GM23338 (cell line): ENCODE measurements around the gene ADIG. TPM values are rescaled to one million over a fixed set of nuclear protein-coding genes. Genes with fewer than 3 reads are reported as not detected.

ENCODE experiments used
- ATAC-seq: fragments of 200-7000 bp; cut with Tn5 transposase; 3 replicates; pipeline ENCODE4 v1.9.1; 2020
- DNase-seq: peaks from one replicate; pipeline ENCODE4 v3.0.0-alpha.2; 2015; ENCODE audit warnings: low spot score
- H2AFZ ChIP-seq: fragments of 200-600 bp; sonication (generic); 2 replicates; pipeline ENCODE4 v1.8.0; 2016; ENCODE audit warnings: antibody characterized with exemption, mild to moderate bottlenecking, moderate library complexity
- H3F3A ChIP-seq: fragments of 200-600 bp; sonication (generic); replicated peaks from 2 replicates; pipeline ENCODE4 v1.8.0; 2017; ENCODE audit warnings: antibody characterized with exemption, mixed run types, low read depth
- H3K27ac ChIP-seq: fragments of 200-600 bp; sonication (generic); 2 replicates; pipeline ENCODE4 v1.6.1; 2016; ENCODE audit warnings: low read depth
- H3K27me3 ChIP-seq: fragments of 200-600 bp; sonication (generic); 2 replicates; pipeline ENCODE4 v1.8.0; 2016; ENCODE audit warnings: mild to moderate bottlenecking, mixed run types, moderate library complexity; ENCODE audit not compliant: insufficient read depth
- H3K36me3 ChIP-seq: fragments of 200-600 bp; sonication (generic); 2 replicates; pipeline ENCODE4 v1.8.0; 2016; ENCODE audit warnings: mild to moderate bottlenecking; ENCODE audit not compliant: insufficient read depth
- H3K4me1 ChIP-seq: fragments of 200-600 bp; sonication (generic); 2 replicates; pipeline ENCODE4 v1.8.0; 2016; ENCODE audit warnings: mild to moderate bottlenecking, moderate library complexity; ENCODE audit not compliant: insufficient read depth
- H3K4me2 ChIP-seq: fragments of 200-600 bp; sonication (generic); 2 replicates; pipeline ENCODE4 v1.7.1; 2017; ENCODE audit warnings: mixed run types
- H3K4me3 ChIP-seq: fragments of 200-600 bp; sonication (generic); 2 replicates; pipeline ENCODE4 v1.6.1; 2016; ENCODE audit warnings: mixed run types
- H3K79me2 ChIP-seq: fragments of 200-600 bp; sonication (generic); replicated peaks from 2 replicates; pipeline ENCODE4 v1.8.0; 2017; ENCODE audit warnings: mild to moderate bottlenecking; ENCODE audit not compliant: insufficient read depth
- H3K9me2 ChIP-seq: fragments of 200-600 bp; sonication (generic); 2 replicates; pipeline ENCODE4 v1.8.0; 2017; ENCODE audit not compliant: insufficient read depth
- H4K20me1 ChIP-seq: fragments of 200-600 bp; sonication (generic); replicated peaks from 2 replicates; pipeline ENCODE4 v1.8.0; 2017; ENCODE audit warnings: mild to moderate bottlenecking; ENCODE audit not compliant: insufficient read depth
- H3K27ac Mint-ChIP-seq: 2 replicates; pipeline ENCODE4 v1.8.0; 2020; ENCODE audit warnings: inconsistent platforms, mild to moderate bottlenecking, moderate library complexity, mixed read lengths
- H3K27me3 Mint-ChIP-seq: 3 replicates; pipeline ENCODE4 v1.8.0; 2022; ENCODE audit warnings: low read depth, mild to moderate bottlenecking, moderate library complexity, mixed read lengths, inconsistent platforms; ENCODE audit not compliant: insufficient read depth, poor library complexity
- H3K36me3 Mint-ChIP-seq: 3 replicates; pipeline ENCODE4 v1.8.0; 2021; ENCODE audit warnings: low read depth, mild to moderate bottlenecking, inconsistent platforms, moderate library complexity, mixed read lengths
- H3K4me1 Mint-ChIP-seq: 3 replicates; pipeline ENCODE4 v1.8.0; 2020; ENCODE audit warnings: mild to moderate bottlenecking, inconsistent platforms, mixed read lengths
- H3K4me3 Mint-ChIP-seq: 3 replicates; pipeline ENCODE4 v1.8.0; 2021; ENCODE audit warnings: moderate library complexity, mild to moderate bottlenecking, inconsistent platforms, mixed read lengths
- H3K9me3 Mint-ChIP-seq: 3 replicates; pipeline ENCODE4 v1.8.0; 2020; ENCODE audit warnings: moderate library complexity, mild to moderate bottlenecking, inconsistent platforms, mixed read lengths
- CREB1 ChIP-seq: fragments of 250-450 bp; sonication (Bioruptor Pico); IDR thresholded peaks from 2 replicates; pipeline ENCODE4 v1.5.0; 2020; ENCODE audit warnings: low read depth, mild to moderate bottlenecking, moderate library complexity
- EZH2 ChIP-seq: fragments of 200-600 bp; sonication (generic); IDR thresholded peaks from one replicate; pipeline ENCODE4 v1.8.0; 2017; ENCODE audit warnings: antibody characterized with exemption, mild to moderate bottlenecking, low read depth; ENCODE audit not compliant: unreplicated experiment
- EZH2phosphoT487 ChIP-seq: fragments of 200-600 bp; sonication (generic); IDR thresholded peaks from one replicate; pipeline ENCODE4 v1.8.1; 2018; ENCODE audit warnings: antibody characterized with exemption; ENCODE audit not compliant: unreplicated experiment
- JUNB ChIP-seq: IDR thresholded peaks from one replicate; pipeline ENCODE4 v1.6.1; 2016; ENCODE audit warnings: antibody characterized with exemption; ENCODE audit not compliant: unreplicated experiment
- NANOG ChIP-seq: IDR thresholded peaks from 2 replicates; pipeline ENCODE4 v1.6.1; 2016; ENCODE audit warnings: antibody characterized with exemption, borderline replicate concordance
- POLR2AphosphoS5 ChIP-seq: IDR thresholded peaks from 2 replicates; pipeline ENCODE4 v1.6.1; 2016; ENCODE audit warnings: antibody characterized with exemption, low read depth
- STAT1 ChIP-seq: IDR thresholded peaks from one replicate; pipeline ENCODE4 v1.6.1; 2016; ENCODE audit warnings: antibody characterized with exemption; ENCODE audit not compliant: unreplicated experiment
- ZNF114 ChIP-seq: fragments of 250-450 bp; sonication (Bioruptor Pico); IDR thresholded peaks from 2 replicates; pipeline ENCODE4 v1.5.0; 2020; ENCODE audit warnings: mild to moderate bottlenecking, moderate library complexity
- ZNF331 ChIP-seq: fragments of 250-450 bp; sonication (Bioruptor Pico); IDR thresholded peaks from 2 replicates; pipeline ENCODE4 v1.5.0; 2020; ENCODE audit warnings: low read depth, mild to moderate bottlenecking, moderate library complexity
- polyA plus RNA-seq: library from polyadenylated mRNA; unstranded; fragments of >200 nt; fragmentation: Nextera tagmentation; extraction: Ambion mirVana; gene quantifications from 2 replicates; pipeline ENCODE4 v1.2.1, GENCODE V29; 2016
- total RNA-seq: library from RNA; depleted of rRNA; stranded (reverse); fragments of >200 nt; shearing (Covaris generic); gene quantifications from 2 replicates; pipeline ENCODE4 v1.2.3, GENCODE V29; 2014
- TF ChIP-seq, protein P1 (sequence below): IDR thresholded peaks from one replicate; pipeline ENCODE4 v1.6.1; 2018; ENCODE audit warnings: antibody characterized with exemption; ENCODE audit not compliant: unreplicated experiment
- TF ChIP-seq, protein P2 (sequence below): fragments of 250-450 bp; sonication (Bioruptor Pico); IDR thresholded peaks from 2 replicates; pipeline ENCODE4 v1.5.0; 2020; ENCODE audit warnings: mild to moderate bottlenecking, moderate library complexity
- TF ChIP-seq, protein P3 (sequence below): IDR thresholded peaks from 2 replicates; pipeline ENCODE4 v1.6.1; 2016; ENCODE audit warnings: antibody characterized with exemption
- TF ChIP-seq, protein P4 (sequence below), 2 experiments: fragments of 200-600 bp in 1 of 2; sonication (generic) in 1 of 2; conservative IDR thresholded peaks; 2 replicates each; pipeline versions ENCODE4 v1.5.1 to v1.6.1; 2016 to 2017; ENCODE audit warnings: antibody characterized with exemption in 2 of 2, low read depth in 2 of 2, mild to moderate bottlenecking in 2 of 2, moderate library complexity in 1 of 2

ADIG gene
- total and polyA plus RNA-seq, 2 experiments from 2014 or later, result not detected

DNA sequence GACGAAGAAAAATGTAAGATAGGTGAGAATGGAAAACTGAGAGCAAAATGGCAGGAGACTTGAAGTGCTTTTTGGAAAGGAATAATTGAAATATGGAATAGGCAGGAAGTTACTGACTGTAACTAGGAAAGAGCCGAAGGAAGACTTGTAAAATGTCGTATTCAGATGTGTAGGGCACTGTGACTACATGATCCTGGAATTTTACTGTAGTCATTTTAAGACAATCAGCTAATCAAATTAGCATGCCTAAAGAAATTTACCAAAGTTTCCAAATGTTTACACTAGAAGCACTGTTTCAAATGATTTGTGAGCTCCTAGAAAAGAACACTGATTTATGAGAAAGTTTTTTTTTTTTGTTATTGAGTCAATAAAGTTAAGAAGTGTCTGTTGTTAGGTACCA lies 21.2 kb upstream of the ADIG start:
- ATAC-seq (no peak), DNase-seq (no peak)
- Histone ChIP-seq H3K4me3 (no peak overlapping the region), H4K20me1 (0 out of 2 replicates have a peak, but pooled peaks cover 5% of the 10 kb centered on the region), H3K27me3 (no peaks in the 10 kb centered on the region), H3K36me3 (peaks cover 1% of the 10 kb centered on the region; the same call in 1 of the 2 replicates), H3K9me2 (no peaks in the 10 kb centered on the region), H3K27ac (no peak overlapping the region; the same call in 1 of the 2 replicates), H3K79me2 (no peaks in the 10 kb centered on the region), H3K4me2 (no peak overlapping the region), H3F3A (no peaks in the 10 kb centered on the region), H2AFZ (no peak overlapping the region), H3K4me1 (no peaks in the 10 kb centered on the region)
- Mint-ChIP-seq H3K4me3 (no peak overlapping the region), H3K9me3 (no peaks in the 10 kb centered on the region), H3K36me3 (peaks cover 21% of the 10 kb centered on the region), H3K27me3 (no peaks in the 10 kb centered on the region), H3K27ac (peak overlapping the region; percentile 19; the same call in 1 of the 2 replicates), H3K4me1 (0 out of 3 replicates have a peak, but pooled peaks cover 4% of the 10 kb centered on the region)
- no peak for TF ChIP-seq JUNB
- TF ChIP-seq, protein P1, sequence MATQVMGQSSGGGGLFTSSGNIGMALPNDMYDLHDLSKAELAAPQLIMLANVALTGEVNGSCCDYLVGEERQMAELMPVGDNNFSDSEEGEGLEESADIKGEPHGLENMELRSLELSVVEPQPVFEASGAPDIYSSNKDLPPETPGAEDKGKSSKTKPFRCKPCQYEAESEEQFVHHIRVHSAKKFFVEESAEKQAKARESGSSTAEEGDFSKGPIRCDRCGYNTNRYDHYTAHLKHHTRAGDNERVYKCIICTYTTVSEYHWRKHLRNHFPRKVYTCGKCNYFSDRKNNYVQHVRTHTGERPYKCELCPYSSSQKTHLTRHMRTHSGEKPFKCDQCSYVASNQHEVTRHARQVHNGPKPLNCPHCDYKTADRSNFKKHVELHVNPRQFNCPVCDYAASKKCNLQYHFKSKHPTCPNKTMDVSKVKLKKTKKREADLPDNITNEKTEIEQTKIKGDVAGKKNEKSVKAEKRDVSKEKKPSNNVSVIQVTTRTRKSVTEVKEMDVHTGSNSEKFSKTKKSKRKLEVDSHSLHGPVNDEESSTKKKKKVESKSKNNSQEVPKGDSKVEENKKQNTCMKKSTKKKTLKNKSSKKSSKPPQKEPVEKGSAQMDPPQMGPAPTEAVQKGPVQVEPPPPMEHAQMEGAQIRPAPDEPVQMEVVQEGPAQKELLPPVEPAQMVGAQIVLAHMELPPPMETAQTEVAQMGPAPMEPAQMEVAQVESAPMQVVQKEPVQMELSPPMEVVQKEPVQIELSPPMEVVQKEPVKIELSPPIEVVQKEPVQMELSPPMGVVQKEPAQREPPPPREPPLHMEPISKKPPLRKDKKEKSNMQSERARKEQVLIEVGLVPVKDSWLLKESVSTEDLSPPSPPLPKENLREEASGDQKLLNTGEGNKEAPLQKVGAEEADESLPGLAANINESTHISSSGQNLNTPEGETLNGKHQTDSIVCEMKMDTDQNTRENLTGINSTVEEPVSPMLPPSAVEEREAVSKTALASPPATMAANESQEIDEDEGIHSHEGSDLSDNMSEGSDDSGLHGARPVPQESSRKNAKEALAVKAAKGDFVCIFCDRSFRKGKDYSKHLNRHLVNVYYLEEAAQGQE, result no peak
- TF ChIP-seq, protein P2, sequence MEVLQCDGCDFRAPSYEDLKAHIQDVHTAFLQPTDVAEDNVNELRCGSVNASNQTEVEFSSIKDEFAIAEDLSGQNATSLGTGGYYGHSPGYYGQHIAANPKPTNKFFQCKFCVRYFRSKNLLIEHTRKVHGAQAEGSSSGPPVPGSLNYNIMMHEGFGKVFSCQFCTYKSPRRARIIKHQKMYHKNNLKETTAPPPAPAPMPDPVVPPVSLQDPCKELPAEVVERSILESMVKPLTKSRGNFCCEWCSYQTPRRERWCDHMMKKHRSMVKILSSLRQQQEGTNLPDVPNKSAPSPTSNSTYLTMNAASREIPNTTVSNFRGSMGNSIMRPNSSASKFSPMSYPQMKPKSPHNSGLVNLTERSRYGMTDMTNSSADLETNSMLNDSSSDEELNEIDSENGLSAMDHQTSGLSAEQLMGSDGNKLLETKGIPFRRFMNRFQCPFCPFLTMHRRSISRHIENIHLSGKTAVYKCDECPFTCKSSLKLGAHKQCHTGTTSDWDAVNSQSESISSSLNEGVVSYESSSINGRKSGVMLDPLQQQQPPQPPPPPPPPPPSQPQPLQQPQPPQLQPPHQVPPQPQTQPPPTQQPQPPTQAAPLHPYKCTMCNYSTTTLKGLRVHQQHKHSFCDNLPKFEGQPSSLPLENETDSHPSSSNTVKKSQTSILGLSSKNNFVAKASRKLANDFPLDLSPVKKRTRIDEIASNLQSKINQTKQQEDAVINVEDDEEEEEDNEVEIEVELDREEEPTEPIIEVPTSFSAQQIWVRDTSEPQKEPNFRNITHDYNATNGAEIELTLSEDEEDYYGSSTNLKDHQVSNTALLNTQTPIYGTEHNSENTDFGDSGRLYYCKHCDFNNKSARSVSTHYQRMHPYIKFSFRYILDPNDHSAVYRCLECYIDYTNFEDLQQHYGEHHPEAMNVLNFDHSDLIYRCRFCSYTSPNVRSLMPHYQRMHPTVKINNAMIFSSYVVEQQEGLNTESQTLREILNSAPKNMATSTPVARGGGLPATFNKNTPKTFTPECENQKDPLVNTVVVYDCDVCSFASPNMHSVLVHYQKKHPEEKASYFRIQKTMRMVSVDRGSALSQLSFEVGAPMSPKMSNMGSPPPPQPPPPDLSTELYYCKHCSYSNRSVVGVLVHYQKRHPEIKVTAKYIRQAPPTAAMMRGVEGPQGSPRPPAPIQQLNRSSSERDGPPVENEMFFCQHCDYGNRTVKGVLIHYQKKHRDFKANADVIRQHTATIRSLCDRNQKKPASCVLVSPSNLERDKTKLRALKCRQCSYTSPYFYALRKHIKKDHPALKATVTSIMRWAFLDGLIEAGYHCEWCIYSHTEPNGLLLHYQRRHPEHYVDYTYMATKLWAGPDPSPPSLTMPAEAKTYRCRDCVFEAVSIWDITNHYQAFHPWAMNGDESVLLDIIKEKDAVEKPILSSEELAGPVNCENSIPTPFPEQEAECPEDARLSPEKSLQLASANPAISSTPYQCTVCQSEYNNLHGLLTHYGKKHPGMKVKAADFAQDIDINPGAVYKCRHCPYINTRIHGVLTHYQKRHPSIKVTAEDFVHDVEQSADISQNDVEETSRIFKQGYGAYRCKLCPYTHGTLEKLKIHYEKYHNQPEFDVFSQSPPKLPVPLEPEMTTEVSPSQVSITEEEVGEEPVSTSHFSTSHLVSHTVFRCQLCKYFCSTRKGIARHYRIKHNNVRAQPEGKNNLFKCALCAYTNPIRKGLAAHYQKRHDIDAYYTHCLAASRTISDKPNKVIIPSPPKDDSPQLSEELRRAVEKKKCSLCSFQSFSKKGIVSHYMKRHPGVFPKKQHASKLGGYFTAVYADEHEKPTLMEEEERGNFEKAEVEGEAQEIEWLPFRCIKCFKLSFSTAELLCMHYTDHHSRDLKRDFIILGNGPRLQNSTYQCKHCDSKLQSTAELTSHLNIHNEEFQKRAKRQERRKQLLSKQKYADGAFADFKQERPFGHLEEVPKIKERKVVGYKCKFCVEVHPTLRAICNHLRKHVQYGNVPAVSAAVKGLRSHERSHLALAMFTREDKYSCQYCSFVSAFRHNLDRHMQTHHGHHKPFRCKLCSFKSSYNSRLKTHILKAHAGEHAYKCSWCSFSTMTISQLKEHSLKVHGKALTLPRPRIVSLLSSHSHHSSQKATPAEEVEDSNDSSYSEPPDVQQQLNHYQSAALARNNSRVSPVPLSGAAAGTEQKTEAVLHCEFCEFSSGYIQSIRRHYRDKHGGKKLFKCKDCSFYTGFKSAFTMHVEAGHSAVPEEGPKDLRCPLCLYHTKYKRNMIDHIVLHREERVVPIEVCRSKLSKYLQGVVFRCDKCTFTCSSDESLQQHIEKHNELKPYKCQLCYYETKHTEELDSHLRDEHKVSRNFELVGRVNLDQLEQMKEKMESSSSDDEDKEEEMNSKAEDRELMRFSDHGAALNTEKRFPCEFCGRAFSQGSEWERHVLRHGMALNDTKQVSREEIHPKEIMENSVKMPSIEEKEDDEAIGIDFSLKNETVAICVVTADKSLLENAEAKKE (CRISPR knock-in tag), result no peak
- TF ChIP-seq EZH2phosphoT487, result no peak
- TF ChIP-seq CREB1, result no peak
- no peak for TF ChIP-seq EZH2
- TF ChIP-seq STAT1, result no peak
- no peak for TF ChIP-seq ZNF331
- no peak for TF ChIP-seq ZNF114
- TF ChIP-seq, protein P3, sequence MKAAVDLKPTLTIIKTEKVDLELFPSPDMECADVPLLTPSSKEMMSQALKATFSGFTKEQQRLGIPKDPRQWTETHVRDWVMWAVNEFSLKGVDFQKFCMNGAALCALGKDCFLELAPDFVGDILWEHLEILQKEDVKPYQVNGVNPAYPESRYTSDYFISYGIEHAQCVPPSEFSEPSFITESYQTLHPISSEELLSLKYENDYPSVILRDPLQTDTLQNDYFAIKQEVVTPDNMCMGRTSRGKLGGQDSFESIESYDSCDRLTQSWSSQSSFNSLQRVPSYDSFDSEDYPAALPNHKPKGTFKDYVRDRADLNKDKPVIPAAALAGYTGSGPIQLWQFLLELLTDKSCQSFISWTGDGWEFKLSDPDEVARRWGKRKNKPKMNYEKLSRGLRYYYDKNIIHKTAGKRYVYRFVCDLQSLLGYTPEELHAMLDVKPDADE, result no peak
- TF ChIP-seq, protein P4, sequence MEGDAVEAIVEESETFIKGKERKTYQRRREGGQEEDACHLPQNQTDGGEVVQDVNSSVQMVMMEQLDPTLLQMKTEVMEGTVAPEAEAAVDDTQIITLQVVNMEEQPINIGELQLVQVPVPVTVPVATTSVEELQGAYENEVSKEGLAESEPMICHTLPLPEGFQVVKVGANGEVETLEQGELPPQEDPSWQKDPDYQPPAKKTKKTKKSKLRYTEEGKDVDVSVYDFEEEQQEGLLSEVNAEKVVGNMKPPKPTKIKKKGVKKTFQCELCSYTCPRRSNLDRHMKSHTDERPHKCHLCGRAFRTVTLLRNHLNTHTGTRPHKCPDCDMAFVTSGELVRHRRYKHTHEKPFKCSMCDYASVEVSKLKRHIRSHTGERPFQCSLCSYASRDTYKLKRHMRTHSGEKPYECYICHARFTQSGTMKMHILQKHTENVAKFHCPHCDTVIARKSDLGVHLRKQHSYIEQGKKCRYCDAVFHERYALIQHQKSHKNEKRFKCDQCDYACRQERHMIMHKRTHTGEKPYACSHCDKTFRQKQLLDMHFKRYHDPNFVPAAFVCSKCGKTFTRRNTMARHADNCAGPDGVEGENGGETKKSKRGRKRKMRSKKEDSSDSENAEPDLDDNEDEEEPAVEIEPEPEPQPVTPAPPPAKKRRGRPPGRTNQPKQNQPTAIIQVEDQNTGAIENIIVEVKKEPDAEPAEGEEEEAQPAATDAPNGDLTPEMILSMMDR (conservative IDR thresholded peaks at IDR 0.05; ENCODE audit: low read depth in 2 of 2), result no peak
- TF ChIP-seq NANOG, result no peak
- TF ChIP-seq POLR2AphosphoS5, result no peak
